ENCODE measurements around the gene INKA1.
A peak's percentile ranks its signal among the peaks of the same experiment; 100 is the strongest.
"Not testable (repeated sequence)": the region's sequence is repeated elsewhere in the genome, so short reads cannot be mapped to it uniquely, and the experiment has no call there.

The INKA1 gene

DNA sequence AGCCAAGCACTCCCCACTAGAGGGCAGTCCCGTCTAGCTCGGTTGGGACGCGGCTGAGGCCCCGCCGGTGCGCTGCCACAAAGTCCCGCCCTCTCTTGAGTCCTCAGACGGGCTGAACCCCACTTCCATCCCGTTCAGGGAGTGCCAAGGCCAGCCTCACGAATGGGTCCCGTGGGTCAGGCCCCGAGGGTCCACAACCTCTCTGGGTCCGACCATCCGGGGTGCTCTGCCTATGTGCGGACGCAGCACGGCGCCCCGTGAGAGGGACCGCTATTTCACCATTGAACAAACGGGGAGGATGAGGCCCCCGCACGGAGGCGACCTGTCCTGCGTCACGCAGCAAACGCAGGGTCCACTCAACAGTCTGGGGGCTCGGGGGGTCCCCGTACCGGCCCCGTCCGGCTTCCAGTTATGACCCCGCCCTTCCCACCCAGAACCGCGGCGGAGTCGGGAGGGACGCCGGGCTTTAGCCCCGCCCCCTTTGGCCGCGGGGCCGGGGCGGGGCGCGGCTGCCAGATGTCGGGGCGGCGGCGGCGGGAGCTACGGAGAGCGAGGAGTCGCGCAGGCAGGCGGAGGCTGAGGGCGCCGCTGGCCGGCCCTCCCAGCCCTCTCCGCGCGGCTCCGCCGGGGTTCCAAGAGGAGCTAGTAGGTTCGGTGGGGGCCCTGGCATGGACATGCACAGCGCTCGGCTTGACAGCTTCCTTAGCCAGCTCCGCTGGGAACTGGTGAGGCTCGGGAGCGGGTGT, at the start of gene INKA1:
TSS of gene INKA1 (plus strand) at position 543 of the 746 bp plus-strand sequence. CDS start at position 675, 132 bp downstream.
- DNase-seq = peak; percentile 97

DNA sequence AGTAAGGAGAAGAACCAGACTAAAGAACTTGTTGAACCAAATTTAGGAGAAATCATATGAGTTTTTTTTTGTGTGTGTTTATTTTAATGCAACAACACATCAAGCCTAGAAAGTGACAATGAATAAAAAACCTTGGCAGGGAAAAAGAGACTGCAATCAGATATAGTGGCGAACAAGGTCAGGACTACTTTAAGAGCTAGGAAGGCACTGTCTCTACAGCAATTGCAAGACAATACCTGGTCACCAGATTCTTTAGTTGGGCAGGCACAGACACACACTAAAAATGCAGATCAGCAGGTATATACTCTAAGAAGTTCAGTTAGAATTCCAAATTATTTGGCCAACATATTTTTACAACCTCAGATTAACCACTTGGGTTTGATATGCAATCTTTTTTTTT, 48.5 kb upstream of the INKA1 start:
- DNase-seq = no peak

DNA sequence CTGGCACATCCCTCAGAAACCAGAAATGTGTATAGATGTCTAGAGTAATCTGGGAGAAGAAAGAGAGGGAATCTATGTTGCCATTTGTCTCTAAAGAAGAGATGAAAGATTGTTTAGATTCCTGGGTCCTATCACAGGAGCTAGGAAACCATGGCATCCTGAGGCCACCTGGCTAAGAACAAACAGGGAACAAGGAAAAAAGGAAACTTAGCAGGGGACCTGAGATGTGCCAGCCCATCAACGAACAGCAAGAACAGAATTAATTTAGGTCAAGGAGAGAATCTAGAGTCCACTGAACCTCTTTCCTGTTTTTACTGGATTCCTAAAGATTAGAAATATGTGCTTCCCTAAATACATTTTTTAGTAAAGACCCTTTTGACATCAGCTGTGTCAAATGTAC, 47.0 kb upstream of the INKA1 start:
- no peak for DNase-seq

GRCh38 chr3:49757197-49757596, 45.9 kb upstream of the INKA1 start:
- DNase-seq = no peak

GRCh38 chr3:49759226-49759625, 43.8 kb upstream of the INKA1 start:
- DNase-seq = no peak

DNA sequence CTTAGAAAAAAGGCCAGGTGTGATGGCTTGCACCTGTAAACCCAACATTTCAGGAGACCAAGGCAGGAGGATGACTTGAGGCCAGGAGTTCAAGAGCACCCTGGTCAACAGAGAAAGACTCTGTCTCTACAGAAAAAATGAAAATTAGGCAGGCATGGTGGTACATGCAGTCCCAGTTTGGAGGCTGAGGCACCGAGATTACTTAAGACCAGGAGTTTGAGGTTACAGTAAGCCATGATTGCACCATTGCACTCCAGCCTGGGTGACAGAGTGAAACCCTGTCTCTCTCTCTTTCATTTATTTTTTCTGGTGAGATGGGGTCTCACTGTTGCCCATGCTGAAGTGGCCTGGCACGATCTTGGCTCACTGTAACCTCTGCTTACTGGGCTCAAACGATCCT, 41.4 kb upstream of the INKA1 start:
- DNase-seq = no peak

DNA sequence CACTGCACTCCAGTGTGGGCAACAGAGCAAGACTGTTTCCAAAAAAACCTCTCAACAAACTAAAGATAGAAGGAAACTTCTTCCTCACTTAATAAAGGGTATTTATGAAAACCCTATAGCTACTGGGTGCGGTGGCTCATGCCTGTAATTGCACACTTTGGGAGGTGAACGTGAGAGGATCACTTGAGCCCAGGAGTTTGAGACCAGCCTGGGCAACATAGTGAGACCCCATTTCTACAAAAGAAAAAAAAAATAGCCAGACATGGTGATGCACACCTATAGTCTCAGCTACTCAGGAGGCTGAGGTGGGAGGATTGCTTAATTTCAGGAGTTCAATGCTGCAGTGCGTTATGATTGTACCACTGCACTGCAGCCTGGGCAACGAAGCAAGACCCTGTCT, 39.1 kb upstream of the INKA1 start:
- no peak for DNase-seq

GRCh38 chr3:49769286-49769915, 33.7 kb upstream of the INKA1 start:
- DNase-seq = no peak

DNA sequence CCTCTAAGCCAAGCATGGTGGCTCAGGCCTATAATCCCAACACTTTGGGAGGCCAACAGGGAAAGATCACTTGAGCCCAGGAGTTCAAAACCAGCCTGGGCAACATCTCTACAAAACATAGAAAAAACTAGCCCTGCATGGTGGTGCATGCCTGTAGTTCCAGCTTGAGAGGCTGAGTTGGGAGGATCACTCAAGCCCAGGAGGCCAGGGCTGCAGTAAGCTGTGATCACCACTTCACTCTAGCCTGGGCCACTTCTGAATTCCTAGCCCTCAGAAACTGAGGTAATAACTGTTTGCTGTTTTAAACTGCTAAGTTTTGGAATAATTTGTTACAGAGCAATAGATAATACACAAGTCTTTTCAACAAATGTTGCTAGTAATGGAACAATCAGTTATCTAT, 33.1 kb upstream of the INKA1 start:
- DNase-seq = no peak

DNA sequence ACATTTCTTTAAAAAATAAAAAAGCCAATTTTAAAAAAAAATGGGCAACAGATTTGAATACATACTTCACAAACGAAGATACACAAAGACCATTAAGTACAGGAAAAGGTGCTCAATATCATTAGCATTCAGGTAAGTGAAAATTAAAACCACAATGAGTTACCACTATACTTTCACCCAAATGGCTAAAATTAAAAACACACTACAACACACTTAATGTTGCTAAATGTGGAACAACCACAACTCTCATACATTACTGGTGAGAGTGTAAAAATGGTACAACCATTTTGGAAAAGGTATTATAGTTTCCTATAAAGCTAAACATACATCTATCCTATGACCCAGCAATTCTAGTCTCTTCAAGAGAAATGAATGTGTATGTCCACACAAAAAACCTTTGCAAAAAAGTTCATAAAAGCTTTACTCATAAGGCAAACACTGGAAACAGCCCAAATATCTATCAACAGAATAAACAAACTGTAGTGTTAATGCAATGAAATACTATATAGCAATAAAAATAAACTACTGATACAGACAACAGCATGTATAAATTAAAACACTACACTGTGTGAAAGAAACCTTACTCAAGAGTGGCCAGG, 31.6 kb upstream of the INKA1 start:
- no peak for DNase-seq

GRCh38 chr3:49772703-49773102, 30.4 kb upstream of the INKA1 start:
- no peak for DNase-seq

- DNase-seq = no peak
Measured at GRCh38 chr3:49775538-49775937, 27.5 kb upstream of the INKA1 start.

- not testable (repeated sequence) for DNase-seq
Measured at GRCh38 chr3:49776101-49776500, 27.0 kb upstream of the INKA1 start.

DNA sequence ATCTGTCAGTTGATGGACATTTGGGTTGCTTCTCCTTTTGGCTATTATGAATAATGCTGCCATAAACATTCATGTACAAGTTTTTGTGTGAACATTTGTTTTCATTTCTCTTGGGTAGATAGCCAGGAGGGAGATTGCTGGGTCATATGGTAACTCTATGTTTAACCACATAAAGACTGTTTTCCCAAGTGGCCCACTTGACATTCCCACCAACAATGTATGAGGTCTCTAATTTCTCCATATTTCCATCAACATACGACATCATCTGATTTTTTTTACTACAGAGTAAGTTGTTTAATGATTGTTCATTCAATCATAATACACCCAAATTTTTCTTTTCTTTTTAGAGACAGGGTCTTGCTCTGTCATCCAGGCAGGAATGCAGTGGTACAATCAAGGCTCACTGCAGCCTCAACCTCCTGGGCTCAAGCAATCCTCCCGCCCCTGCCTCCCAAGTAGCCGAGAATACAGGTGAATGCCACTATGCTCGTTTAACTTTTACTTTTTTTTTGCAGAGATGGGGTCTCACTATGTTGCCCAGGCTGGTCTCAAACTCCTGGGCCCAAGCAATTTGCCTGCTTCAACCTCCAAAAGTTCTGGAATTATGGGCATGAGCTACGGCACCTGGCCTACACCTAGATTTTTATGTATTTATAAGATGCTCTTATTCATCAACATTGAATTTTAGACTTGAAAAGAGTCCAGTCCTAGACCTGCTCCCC, 23.5 kb upstream of the INKA1 start:
- DNase-seq = no peak

DNA sequence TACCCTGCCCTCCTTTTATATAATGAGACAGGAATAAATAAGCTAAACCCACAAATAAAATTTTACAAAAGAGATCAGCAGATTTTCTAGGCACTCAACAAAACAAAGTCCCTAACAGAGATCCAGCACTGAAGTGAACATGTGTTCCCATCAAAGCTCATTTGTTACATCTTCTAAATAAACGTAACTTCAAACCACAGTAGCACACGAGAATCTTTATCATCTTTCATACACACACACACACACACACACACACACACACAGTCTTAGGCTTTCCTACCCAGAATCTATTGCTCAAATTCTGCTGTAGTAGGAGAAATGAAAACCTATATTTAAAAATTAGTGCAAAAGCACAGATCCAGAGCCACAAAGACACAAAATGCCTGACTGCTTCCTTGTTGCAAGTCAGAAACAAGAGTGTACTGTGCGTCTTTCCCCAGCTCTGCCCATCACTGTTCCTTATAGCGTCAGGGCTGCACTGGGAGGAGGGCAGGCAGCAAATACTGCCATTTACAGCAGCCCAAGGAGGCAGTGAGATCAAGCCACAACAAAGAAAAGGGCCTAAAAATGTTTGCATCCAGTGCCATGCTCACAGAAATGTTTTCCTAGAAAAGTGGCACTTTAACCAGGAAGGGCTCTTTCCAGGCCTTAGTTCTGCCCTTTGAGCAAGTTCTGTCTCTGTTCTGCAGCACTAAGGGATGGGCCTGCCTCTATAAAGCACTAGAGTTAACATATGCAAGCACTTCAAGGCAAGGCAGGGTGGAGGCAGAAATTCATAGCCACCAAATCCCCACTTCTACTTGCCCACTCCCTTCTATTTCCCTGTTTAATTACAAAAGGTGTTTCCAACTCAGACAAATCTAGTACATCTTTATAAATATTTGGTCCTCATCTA, 22.7 kb upstream of the INKA1 start:
- no peak for DNase-seq

- DNase-seq = not testable (repeated sequence)
Measured at GRCh38 chr3:49780975-49781365, 22.1 kb upstream of the INKA1 start.

DNA sequence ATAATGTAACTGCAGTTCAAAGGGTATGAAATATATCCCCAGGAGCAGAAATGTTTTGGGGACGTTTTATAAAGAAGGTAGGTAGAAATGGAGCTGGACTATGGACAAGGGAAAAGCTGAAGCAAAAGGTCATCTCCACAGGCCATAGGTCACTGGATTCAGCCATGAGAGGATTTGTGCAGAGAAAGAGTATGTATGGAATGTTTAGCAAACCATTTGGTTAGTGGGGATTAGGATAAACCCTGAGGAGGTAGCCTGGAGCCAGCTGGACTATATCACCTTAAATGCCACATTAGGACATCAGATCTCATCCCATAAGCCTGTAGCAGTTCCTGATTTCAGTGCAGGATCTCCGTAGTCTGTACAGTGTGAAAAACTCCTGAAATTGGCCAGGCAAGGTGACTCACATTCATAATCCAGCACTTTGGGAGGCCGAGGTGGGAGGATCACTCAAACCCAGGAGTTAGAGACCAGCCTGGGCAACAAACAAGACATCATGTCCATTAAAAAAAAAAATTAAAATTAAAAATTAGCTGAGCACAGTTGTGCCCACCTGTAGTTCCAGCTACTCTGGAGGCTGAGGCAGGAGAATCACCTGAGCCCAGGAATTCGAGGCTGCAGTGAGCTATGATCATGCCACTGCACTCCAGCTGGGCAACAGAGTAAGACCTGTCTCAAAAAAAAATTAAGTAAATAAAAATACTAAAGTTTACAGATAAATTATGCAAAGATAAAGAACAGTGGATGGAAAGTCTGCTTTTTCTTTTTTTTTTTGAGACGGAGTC, 21.5 kb upstream of the INKA1 start:
- no peak for DNase-seq

DNA sequence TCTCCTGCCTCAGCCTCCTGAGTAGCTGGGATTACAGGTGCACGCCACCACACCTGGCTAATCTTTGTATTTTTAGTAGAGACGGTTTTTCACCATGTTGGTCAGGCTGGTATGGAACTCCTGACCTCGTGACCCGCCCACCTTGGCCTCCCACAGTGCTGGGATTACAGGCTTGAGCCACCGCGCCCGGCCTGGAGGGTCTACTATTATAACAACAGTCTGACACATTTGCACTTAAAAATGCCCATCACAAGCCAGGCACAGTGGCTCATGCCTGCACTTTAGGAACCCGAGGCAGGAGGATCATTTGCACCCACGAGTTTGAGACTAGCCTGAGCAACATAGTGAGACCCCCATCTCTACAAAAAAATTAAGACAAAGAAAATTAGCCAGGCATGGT, 20.8 kb upstream of the INKA1 start:
- not testable (repeated sequence) for DNase-seq

DNA sequence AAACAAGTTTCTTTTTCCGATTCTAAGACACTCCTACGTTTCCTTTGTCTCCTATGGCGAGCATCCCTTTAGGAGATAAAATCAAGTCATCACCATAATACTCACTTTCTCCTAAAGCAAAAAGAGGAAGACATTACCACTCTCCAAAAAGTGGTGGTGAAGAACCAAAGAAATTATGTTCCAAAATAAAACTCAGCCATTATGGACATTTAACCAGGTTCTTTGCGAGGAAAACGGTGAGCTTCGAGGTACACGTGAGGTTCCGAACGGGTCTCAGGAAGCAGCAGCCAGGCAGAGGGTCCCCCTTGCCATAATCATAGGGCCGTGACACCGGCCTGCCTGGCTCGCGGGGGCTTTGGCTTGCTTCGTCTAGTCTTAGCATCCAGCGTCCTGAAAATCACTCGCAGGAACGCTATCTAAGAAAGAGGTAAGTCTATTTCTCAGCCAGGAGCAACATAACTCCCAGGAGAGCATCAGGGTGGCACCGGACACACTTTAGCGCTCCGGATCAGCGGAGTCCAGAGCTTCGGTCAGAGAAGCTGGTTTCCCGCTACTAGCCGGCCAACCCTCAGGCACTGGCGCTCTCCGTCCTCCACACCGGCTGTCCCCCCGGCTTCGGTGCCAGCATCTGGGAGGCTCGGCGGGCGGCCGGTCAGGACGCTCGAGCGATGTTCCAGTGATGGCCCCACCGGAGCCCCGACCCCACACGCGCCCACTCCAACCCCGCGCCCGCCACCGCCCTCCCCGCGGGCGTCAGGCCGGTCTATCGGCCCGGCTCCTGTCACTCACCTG, 17.3 kb upstream of the INKA1 start:
- DNase-seq = peak; percentile 65

- peak; percentile 100 for DNase-seq
Measured at GRCh38 chr3:49786357-49787181, 16.5 kb upstream of the INKA1 start, which contains the start of gene IP6K1. Gene IP6K1, minus strand, starts transcription at chr3:49786542. Its CDS starts 38,502 bp downstream, at chr3:49748040.
